ENCODE data around the gene CITED2. TPM values are rescaled to one million over a fixed set of nuclear protein-coding genes. Genes with fewer than 3 reads are reported as not detected.

The CITED2 gene
- polyA plus RNA-seq, 1 of the 3 experiments (the other 2 are of a cell fraction): 173 TPM

DNA sequence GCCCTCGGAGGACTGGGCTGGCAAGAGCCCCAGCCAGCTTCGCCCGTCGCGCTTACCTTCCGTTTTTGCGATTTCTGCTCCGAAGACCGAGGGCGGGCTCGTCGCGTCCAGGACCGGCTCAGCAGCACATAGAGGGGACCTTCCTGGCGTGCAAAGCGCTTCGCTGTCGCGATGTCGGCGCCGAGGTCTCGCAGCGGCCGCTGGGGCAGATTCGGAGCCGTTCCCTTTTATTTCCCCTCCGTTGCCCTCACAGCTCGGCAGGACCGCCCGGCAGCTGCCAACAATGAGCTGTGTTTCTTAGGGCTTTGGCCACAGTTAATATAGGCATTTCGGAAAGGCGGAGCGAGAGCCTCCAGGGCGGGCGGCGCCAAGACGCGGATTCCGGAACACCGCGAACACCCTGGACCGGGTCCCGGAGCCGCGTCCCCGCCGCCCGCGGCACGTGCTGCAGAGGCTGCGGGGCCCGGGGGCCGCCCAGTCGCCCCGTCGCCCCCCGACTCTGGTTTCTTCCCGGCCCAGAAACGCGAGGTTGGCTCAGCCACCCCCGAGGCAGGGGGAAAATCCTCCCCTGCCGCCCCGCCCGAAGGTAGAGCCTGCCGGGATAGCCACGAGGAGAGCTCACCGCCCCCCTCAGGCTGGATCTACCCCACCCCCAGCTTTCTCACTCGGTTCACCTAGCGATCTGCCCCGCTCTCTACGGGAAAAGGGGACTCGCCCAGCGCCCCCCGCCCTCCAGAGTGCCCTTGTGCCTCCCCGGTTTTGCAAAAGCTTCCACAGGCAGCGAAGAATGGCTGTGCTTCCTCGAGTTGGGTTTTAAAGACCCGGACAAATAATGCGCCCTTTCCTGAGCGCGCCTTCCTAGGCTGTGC is at the start of gene CITED2 (continued):
- TF ChIP-seq, protein P1, sequence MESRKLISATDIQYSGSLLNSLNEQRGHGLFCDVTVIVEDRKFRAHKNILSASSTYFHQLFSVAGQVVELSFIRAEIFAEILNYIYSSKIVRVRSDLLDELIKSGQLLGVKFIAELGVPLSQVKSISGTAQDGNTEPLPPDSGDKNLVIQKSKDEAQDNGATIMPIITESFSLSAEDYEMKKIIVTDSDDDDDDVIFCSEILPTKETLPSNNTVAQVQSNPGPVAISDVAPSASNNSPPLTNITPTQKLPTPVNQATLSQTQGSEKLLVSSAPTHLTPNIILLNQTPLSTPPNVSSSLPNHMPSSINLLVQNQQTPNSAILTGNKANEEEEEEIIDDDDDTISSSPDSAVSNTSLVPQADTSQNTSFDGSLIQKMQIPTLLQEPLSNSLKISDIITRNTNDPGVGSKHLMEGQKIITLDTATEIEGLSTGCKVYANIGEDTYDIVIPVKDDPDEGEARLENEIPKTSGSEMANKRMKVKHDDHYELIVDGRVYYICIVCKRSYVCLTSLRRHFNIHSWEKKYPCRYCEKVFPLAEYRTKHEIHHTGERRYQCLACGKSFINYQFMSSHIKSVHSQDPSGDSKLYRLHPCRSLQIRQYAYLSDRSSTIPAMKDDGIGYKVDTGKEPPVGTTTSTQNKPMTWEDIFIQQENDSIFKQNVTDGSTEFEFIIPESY (IDR thresholded peaks at IDR 0.05; ENCODE audit: borderline replicate concordance, low read depth): peak; percentile 62; the same call in 1 of the 2 replicates
- TF ChIP-seq FOXM1 (IDR thresholded peaks at IDR 0.05; ENCODE audit: low read depth) (peak; percentile 47), GABPA (IDR thresholded peaks at IDR 0.05; ENCODE audit: low read depth) (no peak), FOXJ3 (CRISPR knock-in tag; IDR thresholded peaks at IDR 0.05) (no peak), MXI1 (IDR thresholded peaks at IDR 0.05; ENCODE audit: low read depth, low read length) (no peak), JUND (IDR thresholded peaks at IDR 0.05) (peak; percentile 62), EZH2phosphoT487 (IDR thresholded peaks at IDR 0.05; ENCODE audit: borderline replicate concordance, low read depth) (no peak), ELF1 (IDR thresholded peaks at IDR 0.05) (no peak; the same call in 1 of the 2 replicates)
- TF ChIP-seq, protein P2, sequence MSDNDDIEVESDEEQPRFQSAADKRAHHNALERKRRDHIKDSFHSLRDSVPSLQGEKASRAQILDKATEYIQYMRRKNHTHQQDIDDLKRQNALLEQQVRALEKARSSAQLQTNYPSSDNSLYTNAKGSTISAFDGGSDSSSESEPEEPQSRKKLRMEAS (IDR thresholded peaks at IDR 0.05; ENCODE audit: low read depth): peak; percentile 81
- TF ChIP-seq, protein P3, sequence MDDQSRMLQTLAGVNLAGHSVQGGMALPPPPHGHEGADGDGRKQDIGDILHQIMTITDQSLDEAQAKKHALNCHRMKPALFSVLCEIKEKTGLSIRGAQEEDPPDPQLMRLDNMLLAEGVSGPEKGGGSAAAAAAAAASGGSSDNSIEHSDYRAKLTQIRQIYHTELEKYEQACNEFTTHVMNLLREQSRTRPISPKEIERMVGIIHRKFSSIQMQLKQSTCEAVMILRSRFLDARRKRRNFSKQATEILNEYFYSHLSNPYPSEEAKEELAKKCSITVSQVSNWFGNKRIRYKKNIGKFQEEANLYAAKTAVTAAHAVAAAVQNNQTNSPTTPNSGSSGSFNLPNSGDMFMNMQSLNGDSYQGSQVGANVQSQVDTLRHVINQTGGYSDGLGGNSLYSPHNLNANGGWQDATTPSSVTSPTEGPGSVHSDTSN (IDR thresholded peaks at IDR 0.05): peak; percentile 72

DNA sequence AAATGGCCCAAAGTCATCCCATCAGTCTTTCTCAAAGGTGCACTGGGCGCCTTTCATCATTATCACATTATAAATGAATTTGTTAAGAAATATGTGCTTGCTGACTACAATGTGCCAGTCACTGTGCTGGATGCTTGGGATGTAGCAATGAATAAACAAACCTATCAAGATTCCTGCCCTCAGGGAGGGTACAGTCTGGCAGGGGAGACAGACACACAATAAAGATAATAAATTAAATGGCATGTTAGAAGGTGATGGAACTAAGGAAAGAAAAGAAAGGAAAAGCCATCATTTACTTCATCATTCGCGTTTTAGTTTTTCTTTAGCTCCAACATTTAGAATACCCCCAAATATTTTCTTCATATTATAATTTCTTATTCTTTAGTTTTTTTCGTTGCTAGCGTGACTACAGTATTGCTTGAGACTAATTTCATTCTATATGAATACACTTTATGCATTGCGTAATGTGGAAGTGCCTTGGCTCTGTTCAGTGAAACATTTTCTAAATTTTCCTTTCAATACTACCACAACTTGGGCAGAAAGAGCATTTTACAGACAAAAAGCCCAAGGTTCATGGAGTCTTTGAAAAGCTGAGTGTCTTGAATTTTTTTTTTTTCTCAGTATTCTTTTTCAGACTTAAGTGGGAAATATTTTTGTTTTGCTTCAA is 48.7 kb upstream of the CITED2 start:
- 55% methylated on average over 6 of the region's 6 CpGs for WGBS (ENCODE audit: low lambda C conversion rate)
- ChIA-PET CTCF (no interaction called here), POLR2A (no interaction called here)

More for the DNA sequence above, 48.7 kb upstream of the CITED2 start:
- H3K79me2 ChIP-seq (ENCODE audit: insufficient read depth): no peaks in the 10 kb centered on the region
- no peak overlapping the region for H3K4me2 ChIP-seq
- H3K4me3 ChIP-seq (ENCODE audit: low read depth in 2 of 2, low read length in 1 of 2): no peak overlapping the region
- no peaks in the 10 kb centered on the region for H4K20me1 ChIP-seq (ENCODE audit: insufficient read depth)
- H3K27ac ChIP-seq (ENCODE audit: low read depth in 2 of 2, low read length in 1 of 2): no peak overlapping the region
- no peak for DNase-seq
- no peaks in the 10 kb centered on the region for H3K27me3 ChIP-seq (ENCODE audit: insufficient read depth)
- no peaks in the 10 kb centered on the region for H3K9me2 ChIP-seq
- H2AFZ ChIP-seq (ENCODE audit: low read depth): no peak overlapping the region
- TF ChIP-seq SIN3A (IDR thresholded peaks at IDR 0.05; ENCODE audit: borderline replicate concordance, low read depth, low read length): no peak
- TF ChIP-seq GABPA (IDR thresholded peaks at IDR 0.05; ENCODE audit: low read depth): no peak
- TF ChIP-seq FOXM1 (IDR thresholded peaks at IDR 0.05; ENCODE audit: low read depth): no peak
- TF ChIP-seq FOXJ3 (CRISPR knock-in tag; IDR thresholded peaks at IDR 0.05): no peak
- no peak for TF ChIP-seq POLR2AphosphoS5 (IDR thresholded peaks at IDR 0.05; ENCODE audit: low read depth, low read length)
- no peak for TF ChIP-seq SMC3 (IDR thresholded peaks at IDR 0.05; ENCODE audit: low read depth, low read length)
- no peak for TF ChIP-seq RAD21 (IDR thresholded peaks at IDR 0.05; ENCODE audit: low read length)
- no peak for TF ChIP-seq EZH2phosphoT487 (IDR thresholded peaks at IDR 0.05; ENCODE audit: borderline replicate concordance, low read depth)
- no peak for TF ChIP-seq GATA2 (CRISPR knock-in tag; IDR thresholded peaks at IDR 0.05)
- H3K9ac ChIP-seq: no peak overlapping the region
- no peaks in the 10 kb centered on the region; a peak in 1 of 4 replicates for H3K4me1 ChIP-seq (ENCODE audit: control insufficient read depth in 1 of 2, insufficient read depth in 2 of 2, low read depth in 1 of 2, low read length in 1 of 2)
- H3F3A ChIP-seq (replicated peaks; ENCODE audit: insufficient read depth): no peaks in the 10 kb centered on the region
- H3K9me3 ChIP-seq: no peaks in the 10 kb centered on the region
- H3K36me3 ChIP-seq (replicated peaks in 1 of 2; ENCODE audit: control insufficient read depth in 1 of 2, insufficient read depth in 2 of 2, low read length in 1 of 2): no peaks in the 10 kb centered on the region
